ENCODE results near the gene TRPM1. TPM values are rescaled to one million over a fixed set of nuclear protein-coding genes. Genes with fewer than 3 reads are reported as not detected.
A peak's percentile ranks its signal among the peaks of the same experiment; 100 is the strongest.

The TRPM1 gene
- total and polyA plus RNA-seq, 12 donors = 0.34 TPM; not detected in 11

GRCh38 chr15:31032961-31033371 is 68.6 kb downstream of the TRPM1 start:
- intact Hi-C loops (cut with DNase I) = no loop called here

GRCh38 chr15:31031471-31032067 is 70.0 kb downstream of the TRPM1 start:
- H3K4me3 ChIP-seq = no peak overlapping the region
- TF ChIP-seq CTCF (IDR thresholded peaks at IDR 0.05) (no peak), POLR2A (IDR thresholded peaks at IDR 0.05) (no peak)
- 77 to 92% (median 80%) methylated on average over 3 of the region's 3 CpGs for WGBS, 4 donors
- intact Hi-C loops (cut with DNase I) = no loop called here
- no peaks in the 10 kb centered on the region for H3K27me3 ChIP-seq
- H3K4me1 ChIP-seq (replicated peaks in 1 of 2) = no peaks in the 10 kb centered on the region
- H3K9me3 ChIP-seq (replicated peaks in 1 of 3) = no peaks in the 10 kb centered on the region
- no peaks in the 10 kb centered on the region for H3K36me3 ChIP-seq (replicated peaks in 1 of 2)
- H3K27ac ChIP-seq = no peak overlapping the region
- no peak for DNase-seq

More at GRCh38 chr15:31032961-31033371, 68.6 kb downstream of the TRPM1 start:
- TF ChIP-seq CTCF (IDR thresholded peaks at IDR 0.05) (no peak), POLR2A (IDR thresholded peaks at IDR 0.05) (no peak)
- Histone ChIP-seq H3K4me1 (replicated peaks in 1 of 2) (no peaks in the 10 kb centered on the region), H3K27me3 (no peaks in the 10 kb centered on the region), H3K27ac (peak overlapping the region in 2 of 5 donors; percentile 25 to 67), H3K36me3 (replicated peaks in 1 of 2) (no peaks in the 10 kb centered on the region), H3K9me3 (replicated peaks in 1 of 3) (no peaks in the 10 kb centered on the region), H3K4me3 (no peak overlapping the region)
- WGBS, 4 donors = 29 to 44% (median 36%) methylated on average over 5 of the region's 5 CpGs
- DNase-seq = no peak

GRCh38 chr15:31027910-31028578 is 73.5 kb downstream of the TRPM1 start:
- DNase-seq = no peak
- no peak overlapping the region for H3K4me3 ChIP-seq
- H3K36me3 ChIP-seq (replicated peaks in 1 of 2) = no peaks in the 10 kb centered on the region
- H3K4me1 ChIP-seq (replicated peaks in 1 of 2) = no peaks in the 10 kb centered on the region
- no peaks in the 10 kb centered on the region for H3K9me3 ChIP-seq (replicated peaks in 1 of 3)
- H3K27ac ChIP-seq = no peak overlapping the region
- intact Hi-C loops (cut with DNase I) = no loop called here
- H3K27me3 ChIP-seq = no peaks in the 10 kb centered on the region
- 58 to 72% (median 63%) methylated on average over 8 of the region's 8 CpGs for WGBS, 4 donors
- TF ChIP-seq CTCF (IDR thresholded peaks at IDR 0.05) (no peak), POLR2A (IDR thresholded peaks at IDR 0.05) (no peak)

DNA sequence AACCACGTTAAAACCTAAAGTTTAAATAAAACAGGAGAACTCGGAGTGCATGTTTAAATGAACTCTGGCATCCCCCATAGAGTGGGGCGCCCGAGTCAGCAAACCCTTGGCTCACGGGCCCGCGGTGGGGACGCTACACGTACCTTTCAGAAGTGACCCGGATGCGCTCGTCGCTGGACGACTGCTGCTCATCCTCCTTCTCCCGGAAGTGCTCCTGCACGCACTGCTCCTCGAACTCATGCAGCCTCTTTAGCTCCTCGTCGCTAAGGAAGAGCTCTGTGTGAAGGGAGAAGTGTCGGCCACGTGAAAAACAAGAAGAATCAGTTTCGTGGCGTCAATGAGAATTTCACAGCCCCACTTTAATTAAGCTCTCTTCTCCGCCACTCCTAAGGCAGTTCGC is 75.5 kb downstream of the TRPM1 start:
- H3K4me3 ChIP-seq = no peak overlapping the region
- no peak overlapping the region for H3K27ac ChIP-seq
- intact Hi-C loops (cut with DNase I) = no loop called here
- no peak for DNase-seq
- H3K27me3 ChIP-seq = no peaks in the 10 kb centered on the region
- no peaks in the 10 kb centered on the region for H3K36me3 ChIP-seq (replicated peaks in 1 of 2)
- no peaks in the 10 kb centered on the region for H3K4me1 ChIP-seq (replicated peaks in 1 of 2)
- no peaks in the 10 kb centered on the region for H3K9me3 ChIP-seq (replicated peaks in 1 of 3)
- TF ChIP-seq POLR2A (IDR thresholded peaks at IDR 0.05) (no peak), CTCF (IDR thresholded peaks at IDR 0.05) (no peak)
- 84 to 94% (median 90%) methylated on average over 15 to 25 of the region's 25 CpGs for WGBS, 4 donors

Measured in adrenal gland (tissue), 12 donors.